ENCODE data around the gene NOX5.
"Not testable (repeated sequence)": the region's sequence is repeated elsewhere in the genome, so short reads cannot be mapped to it uniquely, and the experiment has no call there.

Gene NOX5

DNA sequence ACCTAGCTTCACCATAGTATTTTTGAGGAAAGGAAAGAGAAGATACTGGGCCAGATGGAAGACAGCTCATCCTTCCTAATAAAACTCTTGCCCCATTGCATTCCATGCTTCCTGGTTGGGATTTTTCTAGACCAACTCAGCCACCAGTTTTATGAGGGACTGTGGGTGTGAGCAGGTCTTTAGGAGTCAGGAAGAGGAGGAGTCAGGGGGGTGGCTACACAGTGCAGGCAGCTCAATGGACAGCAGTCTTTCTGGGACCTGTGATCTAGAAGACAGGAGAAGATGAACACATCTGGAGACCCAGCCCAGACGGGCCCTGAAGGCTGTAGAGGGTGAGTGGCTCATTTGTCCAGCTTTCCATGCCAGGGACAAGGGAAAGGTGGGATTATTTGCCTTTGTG, at the start of gene NOX5:
Gene NOX5, plus strand, starts transcription at position 242 of the 400 bp plus-strand sequence. Its CDS starts 41 bp downstream, at position 283.
- no peak for DNase-seq

GRCh38 chr15:68966996-68967395, 47.5 kb upstream of the NOX5 start:
- no peak for DNase-seq

DNA sequence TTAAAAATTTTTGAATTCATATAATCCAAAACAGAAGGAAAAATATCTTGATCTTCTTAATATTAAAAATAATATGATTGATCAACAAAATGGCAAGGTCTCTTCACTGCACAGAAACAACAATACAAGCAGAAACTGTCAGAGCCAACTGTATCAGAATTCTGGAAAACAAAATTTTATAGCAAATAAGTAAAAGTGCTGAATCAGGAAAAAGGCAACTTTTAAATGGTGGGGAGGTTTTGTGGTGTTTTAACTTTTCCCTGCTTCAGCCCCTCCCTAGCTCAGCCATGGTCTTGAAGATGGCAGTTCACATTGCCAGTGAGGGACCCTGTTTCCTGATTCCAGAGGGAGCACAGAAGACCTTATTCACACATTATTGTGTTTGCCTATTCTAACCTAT, 46.5 kb upstream of the NOX5 start:
- DNase-seq, result no peak

DNA sequence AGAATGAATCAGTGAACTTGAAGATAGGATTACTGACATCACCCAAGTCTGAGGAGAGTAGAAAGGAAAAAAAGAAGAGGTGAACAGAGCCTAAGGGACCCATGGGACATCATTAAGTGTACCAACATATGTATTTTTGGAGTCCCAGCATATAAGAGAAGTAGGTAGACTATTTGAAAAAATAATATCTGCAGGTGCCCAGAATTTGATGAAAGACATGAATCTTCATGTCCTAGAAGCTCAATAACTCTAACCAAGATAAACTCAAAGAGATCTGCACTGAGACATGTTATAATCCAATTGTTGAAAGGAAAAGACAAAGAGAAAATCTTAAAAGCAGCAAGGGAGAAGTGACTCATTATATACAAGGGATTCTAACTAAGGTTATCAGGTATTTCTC, 45.2 kb upstream of the NOX5 start:
- no peak for DNase-seq

GRCh38 chr15:68972201-68973065, 42.1 kb upstream of the NOX5 start:
- no peak for DNase-seq

DNA sequence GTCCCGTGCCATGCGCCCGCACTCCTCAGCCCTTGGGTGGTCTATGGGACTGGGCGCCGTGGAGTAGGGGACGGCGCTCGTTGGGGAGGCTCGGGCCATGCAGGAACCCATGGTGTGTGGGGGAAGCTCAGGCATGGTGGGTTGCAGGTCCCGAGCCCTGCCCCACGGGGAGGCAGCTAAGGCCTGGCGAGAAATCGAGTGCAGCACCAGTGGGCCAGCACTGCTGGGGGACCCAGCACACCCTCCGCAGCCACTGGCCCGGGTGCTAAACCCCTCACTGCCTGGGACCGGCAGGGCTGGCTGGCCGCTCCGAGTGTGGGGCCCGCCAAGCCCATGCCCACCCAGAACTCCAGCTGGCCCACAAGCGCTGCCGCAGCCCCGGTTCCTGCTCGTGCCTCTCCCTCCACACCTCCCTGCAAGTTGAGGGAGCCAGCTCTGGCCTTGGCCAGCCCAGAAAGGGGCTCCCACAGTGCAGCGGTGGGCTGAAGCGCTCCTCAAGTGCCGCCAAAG, 38.8 kb upstream of the NOX5 start:
- not testable (repeated sequence) for DNase-seq

GRCh38 chr15:68977426-68977825, 37.1 kb upstream of the NOX5 start:
- DNase-seq, result not testable (repeated sequence)

DNA sequence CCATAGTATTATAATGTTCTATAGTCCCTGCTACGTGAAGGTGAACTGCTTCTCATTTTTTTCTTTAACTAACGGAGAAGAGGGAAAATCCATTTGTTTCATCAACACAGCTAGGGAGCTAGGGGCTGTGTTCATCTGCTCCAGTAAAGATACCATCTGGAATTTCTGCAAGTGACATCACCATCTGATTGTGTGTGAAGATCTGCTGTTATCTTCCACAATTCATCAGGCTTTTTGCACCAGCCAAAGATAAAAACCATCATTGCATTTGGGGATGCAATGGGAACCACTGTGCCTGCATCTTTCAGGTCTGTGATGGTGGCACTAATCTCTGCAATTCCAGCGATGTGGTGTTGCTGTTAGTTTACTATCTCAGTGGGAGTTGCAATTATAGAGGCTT, 35.5 kb upstream of the NOX5 start:
- no peak for DNase-seq

DNA sequence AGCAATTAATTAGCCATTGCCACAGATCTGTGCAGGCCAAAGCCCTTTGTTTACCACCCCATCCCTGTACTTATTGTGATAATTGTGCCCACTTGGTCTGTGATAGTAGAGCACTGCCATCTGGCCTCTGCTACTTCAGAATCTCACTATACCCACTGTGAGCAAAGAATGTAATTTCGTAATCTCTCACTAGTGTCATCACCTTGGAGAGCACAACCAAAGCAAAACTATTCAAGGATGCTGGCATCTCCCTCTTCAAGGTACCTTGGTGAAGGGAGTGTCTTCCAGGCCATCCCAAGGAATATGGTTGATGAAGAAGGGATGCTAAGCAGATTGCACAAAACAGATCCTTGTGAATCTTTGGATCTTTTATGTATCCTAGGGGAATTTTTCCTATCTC, 34.7 kb upstream of the NOX5 start:
- DNase-seq, result peak in 1 of 3 experiments; percentile 9

DNA sequence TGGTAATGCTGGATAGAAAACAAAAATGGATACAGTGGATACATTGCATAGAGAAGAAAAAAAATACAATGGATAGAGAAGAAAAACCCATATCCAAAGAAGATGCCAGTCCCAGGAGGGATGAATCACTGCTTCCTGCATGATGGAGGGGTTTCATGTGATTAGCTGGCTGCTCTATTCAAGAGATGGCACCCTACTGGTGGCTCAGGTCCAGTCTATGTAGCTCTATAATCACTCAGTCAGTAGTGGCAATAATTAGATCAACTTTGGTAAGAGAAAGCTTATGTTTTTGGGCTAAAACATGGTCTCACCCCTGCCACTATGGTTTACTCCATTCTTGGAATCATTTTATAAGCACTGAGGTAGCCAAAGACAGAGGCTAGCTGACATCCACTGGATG, 33.7 kb upstream of the NOX5 start:
- DNase-seq, result no peak

- DNase-seq, result no peak
Observed at GRCh38 chr15:68981941-68982340, 32.6 kb upstream of the NOX5 start.

DNA sequence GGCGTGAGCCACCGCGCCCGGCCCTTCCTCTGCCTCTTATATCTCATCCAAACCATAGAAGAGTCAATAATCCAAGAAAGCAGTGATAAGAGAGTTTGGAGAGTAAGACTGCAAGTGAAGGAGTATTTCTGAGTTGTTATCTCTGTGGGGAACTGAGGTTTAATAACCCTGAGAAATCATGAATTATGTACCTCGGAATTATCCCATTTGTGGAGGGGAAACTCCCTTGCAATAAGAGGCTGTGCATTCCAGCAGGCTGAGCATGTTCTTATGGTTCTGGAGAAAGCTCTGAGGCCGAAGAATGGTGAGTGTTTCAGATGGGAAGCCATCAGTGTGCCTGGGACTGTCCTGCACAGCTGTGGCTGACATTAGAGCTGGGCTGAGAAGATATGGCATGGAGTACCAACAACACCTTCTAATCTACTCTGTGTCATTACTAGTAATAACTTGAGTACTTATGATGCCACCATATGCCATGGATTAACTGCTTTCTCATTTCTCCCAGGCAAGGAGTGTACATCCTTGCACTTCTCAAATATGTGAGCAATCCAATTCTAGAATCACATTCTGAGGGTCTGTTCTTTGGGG, 31.4 kb upstream of the NOX5 start:
- DNase-seq, result no peak

- no peak for DNase-seq
Observed at GRCh38 chr15:68983961-68984481, 30.5 kb upstream of the NOX5 start.

DNA sequence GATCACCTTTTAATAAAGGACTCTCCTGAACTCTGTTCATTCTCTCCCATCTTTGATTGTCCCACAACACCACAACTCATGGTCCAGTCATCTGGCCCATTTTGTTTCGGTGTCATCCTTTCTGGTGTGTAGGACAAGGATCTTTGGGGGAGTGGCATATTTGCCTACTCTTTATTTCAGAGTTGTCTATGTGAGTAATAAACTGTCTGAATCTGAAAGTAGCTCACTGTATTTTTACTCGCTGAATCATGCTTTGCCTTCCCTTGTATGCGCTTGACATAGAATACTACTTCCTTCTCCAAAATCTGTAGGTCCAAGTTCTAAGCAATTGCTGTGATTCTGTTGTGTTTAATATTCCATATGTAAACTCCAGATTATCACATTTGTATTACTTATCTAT, 29.9 kb upstream of the NOX5 start:
- no peak for DNase-seq

DNA sequence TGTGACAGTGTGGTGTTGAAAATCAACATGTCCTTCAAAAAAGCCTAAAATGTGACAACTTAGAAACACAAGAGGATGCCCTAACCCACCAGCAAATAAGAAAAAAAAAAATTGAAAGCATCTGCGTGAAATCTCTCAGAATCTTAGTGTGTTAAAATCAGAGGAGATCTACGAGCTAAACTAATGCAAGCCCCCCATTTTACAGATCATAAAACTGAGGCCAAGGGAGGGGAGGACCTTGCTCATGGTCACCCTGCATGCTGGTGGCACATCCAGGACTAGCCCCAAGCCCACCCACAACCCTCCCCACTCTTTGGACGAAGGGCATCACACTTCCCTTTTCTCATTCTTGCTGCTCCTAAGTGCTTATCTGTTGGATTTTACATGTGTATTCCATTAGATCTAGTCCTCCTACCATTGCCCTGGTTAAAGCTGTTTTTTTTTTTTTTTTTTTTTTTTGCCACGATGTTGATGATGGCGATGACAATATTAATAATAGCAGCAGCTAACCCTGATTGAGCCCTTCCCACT, 29.1 kb upstream of the NOX5 start:
- DNase-seq, result no peak

GRCh38 chr15:68986322-68986721, 28.2 kb upstream of the NOX5 start:
- DNase-seq, result peak in 2 of 3 experiments; percentile 52 to 71

- DNase-seq, result no peak
Observed at GRCh38 chr15:68987120-68987519, 27.4 kb upstream of the NOX5 start.

DNA sequence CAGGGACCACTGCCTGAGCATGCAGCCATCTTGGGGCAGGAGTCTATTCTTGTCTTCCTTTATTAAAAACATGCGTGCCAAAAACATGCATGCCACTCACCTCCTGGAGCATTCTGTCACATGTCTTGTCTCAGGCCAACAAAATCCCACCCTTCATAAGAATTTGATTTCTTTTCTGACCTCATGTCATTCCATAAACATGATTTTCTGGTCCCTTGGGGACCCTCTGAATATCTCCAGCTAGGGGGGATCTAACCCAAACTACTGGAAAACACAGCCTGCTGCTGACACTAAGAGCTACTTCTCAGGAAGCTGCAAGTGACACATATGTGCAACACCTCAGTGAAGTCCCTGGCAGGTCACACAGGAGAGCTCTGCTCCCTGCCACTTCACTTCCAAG, 26.8 kb upstream of the NOX5 start:
- DNase-seq, result no peak

- DNase-seq, result no peak
Observed at GRCh38 chr15:68989541-68990230, 24.8 kb upstream of the NOX5 start.

DNA sequence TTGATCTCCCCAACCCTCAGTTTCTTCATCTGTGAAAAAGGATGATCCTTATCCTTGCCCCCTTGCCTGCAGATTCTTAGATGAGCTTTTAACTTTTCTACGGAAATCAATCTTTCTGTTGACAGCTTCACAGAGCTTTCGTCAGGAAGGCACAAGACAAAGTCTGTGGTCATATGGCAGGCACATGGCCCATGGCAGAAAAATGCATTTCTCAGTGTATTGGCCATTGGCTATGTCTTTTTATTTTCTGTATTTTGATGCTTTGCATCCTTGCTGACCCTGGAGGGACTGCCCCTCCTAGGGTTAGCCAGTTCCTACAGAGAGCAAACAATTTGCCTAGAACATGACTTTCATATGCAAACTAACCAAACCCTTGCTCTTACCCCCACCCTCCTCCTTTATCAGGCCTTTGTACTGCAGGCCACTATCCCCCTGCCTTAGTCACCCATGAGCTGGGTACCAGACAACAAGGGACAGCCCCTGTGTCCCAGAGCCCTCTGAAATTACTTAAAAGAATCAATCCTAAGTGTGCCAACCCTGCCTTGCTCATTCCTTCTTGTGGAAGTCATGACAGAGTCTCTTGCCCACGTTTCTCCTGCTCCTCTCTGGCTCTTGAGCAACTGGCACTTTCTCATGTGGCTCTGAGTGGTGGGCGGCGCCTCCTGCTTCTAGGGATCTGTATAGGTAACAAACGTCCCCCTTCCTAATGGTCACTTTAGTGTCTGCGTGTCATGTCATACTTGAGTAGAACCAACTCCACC, 24.1 kb upstream of the NOX5 start:
- DNase-seq, result no peak

DNA sequence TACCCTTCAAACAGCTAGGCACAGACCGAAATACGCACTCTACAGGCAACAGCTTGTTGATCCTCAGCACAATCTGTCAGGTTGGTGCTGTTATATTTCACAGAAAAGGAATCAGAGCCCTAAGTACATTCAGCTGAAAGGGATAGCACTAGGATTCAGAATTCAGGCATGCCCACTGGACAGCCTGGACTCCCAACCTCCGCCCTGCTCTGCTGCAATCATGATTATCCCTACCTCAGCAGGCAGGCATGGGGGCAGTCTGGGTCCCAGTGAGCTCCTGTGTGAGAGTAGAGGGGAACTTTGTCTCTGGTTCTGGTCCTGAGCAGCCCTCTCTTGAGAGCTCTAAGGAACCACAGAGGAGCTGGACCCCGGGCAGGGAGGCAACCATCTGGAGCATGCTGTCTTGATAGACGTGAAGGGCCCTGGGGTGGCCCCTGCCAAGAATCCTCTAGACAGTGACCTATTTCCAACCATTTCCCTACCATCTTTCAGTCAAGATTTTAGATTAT, 23.4 kb upstream of the NOX5 start:
- DNase-seq, result no peak

DNA sequence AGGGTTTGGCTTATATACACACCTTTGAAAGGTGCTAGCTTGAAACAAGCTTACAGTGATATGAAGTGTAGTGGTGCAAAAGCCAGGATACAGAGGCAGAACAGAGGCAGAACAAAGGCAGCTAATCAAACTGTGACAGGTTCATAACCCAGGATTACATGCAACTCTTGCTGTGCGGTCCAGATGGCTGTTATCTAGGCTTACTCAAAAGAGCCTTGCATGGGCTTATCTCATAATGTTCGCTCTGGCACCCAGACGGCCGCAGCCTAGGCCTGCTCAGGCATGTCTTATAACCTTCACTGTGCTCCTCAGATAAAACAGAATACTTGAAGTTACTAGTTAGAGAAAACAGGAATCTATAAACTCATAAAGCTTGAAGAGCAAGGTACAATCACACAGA, 22.8 kb upstream of the NOX5 start:
- peak in 1 of 3 experiments; percentile 39 for DNase-seq

All from NCI-H1417 (cell line).